HG02973 (cell line): Measurements from ENCODE around the gene E2F4.
A peak's percentile ranks its signal among the peaks of the same experiment; 100 is the strongest.

Experiments
- ATAC-seq: cut with Tn5 transposase; IDR thresholded peaks from one replicate; pipeline ENCODE4 v1.9.1; 2021; ENCODE audit warnings: moderate library complexity; ENCODE audit not compliant: unreplicated experiment

E2F4 gene

DNA sequence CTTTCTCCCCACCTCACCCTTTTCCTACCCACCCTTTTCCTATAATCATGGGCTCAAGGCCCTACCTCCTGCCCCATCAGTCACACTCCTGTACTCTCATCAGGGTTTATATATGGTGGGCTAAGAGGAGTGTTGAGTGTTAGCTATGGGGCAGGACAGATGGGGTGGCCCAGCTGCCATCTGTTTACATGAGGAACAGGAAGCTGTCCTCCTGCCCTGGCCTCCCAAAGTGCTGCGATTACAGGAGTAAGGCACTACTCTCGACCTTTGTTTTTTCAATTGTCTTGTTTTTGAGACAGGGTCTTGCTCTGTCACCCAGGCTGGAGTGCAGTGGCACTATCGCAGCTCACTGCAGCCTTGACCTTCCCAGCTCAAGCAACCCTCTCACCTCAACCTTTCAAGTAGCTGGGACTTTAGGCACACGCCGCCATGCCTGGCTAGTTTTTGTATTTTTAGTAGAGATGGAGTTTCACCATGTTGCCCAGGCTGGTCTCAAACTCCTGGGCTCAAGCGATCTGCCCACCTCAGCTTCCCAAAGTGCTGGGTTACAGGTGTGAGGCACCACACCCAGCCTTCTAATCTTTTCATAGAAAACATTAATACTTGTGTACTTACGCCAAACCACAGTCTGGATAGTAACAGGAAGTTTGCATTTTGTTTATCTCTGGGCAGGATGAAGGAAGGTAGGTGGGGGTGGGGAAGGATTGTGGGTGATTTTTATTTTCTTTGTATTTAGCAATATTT lies 33.9 kb upstream of the E2F4 start:
- no peak for ATAC-seq

DNA sequence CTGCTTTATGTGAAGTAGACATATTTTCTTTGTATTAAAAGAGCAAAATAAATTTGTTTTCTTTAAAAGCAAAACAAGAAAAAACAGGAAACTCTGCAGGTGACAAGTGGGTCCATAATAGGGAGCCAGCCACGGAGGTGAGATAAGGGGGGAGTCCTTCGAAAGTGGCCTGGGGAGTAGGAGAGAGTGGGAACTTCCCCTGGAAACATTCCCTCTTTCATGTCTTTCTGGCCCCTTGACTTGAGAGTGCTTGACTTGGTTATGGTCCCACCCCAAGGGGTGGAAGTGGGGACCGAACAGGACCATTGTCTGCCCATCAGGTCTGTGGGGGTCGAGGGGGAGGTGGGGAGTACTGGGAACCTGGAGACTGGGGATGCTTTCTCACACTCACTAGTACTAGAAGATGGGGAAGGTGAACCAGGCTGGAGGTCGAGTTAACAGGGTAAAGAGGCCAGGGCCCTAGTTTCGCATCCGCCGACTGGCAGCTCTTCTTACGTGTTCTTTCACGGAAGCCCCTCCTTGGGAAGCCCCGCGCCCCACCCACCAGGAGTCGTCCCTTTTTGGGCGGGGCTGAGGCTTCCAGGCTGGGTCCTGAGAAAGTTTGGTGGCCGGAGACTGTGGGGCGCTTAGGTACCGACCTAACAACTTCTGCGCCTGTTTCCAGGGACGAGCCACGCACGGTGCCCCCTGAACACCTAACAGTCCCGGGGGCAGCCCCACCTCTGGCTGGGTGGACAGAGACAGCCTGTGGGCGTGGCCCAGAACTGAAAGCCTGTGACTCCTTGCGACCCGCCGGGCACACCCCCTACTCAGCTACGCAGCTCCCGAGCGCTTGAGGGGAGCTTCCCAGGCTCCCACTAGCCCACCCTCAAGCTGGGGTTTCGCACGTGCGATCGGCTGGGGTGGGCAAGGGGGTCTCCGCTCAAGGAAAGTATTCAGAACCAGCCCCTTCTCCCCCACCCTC lies 33.0 kb upstream of the E2F4 start:
- peak; percentile 34 for ATAC-seq

DNA sequence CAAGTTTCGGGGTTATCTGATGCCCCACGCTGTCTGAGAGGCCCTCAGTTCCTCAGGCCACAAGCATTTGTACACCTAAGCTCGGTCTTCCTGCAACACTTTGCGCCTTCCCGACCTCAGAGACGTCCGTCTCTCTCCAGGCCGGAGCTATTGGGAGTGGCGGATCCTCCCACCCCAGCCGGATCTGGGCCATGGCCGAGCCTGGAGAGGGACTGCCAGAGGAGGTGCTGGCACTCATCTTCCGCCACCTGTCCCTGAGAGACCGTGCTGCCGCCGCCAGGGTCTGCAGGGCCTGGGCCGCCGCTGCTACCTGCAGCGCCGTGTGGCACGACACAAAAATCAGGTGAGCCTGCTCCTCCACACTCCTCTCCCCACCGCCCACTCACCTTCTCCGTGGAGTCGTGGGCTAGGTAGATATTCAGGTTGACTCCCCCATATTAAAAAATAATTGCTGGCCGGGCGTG lies 30.3 kb upstream of the E2F4 start:
- no peak for ATAC-seq

DNA sequence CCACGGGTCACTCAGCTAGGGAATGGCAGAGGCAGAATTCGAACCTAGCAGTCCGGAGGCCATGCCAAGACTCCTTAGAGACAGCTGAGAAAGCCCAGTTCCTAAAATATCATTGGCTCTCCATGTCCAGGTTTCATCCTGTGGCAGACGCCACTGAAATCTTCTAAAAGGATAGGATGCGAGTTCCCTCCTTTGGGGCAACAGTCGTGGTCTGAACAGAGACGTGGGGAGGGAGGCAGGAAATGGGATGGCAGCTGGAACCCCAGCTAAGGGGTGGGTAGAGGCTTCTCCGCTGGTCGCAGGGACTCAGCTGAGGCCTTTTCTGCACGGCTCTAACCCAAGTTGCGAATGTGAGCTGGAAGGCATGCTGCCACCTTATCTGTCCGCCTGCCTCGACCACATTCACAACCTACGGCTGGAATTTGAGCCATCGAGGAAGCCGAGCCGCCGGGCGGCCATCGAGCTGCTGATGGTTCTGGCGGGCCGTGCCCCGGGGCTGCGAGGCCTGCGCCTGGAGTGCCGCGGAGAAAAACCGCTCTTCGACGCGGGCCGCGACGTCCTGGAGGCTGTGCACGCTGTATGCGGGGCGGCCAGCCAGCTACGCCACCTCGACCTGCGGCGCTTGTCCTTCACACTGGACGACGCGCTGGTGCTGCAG lies 29.3 kb upstream of the E2F4 start:
- ATAC-seq, result no peak

DNA sequence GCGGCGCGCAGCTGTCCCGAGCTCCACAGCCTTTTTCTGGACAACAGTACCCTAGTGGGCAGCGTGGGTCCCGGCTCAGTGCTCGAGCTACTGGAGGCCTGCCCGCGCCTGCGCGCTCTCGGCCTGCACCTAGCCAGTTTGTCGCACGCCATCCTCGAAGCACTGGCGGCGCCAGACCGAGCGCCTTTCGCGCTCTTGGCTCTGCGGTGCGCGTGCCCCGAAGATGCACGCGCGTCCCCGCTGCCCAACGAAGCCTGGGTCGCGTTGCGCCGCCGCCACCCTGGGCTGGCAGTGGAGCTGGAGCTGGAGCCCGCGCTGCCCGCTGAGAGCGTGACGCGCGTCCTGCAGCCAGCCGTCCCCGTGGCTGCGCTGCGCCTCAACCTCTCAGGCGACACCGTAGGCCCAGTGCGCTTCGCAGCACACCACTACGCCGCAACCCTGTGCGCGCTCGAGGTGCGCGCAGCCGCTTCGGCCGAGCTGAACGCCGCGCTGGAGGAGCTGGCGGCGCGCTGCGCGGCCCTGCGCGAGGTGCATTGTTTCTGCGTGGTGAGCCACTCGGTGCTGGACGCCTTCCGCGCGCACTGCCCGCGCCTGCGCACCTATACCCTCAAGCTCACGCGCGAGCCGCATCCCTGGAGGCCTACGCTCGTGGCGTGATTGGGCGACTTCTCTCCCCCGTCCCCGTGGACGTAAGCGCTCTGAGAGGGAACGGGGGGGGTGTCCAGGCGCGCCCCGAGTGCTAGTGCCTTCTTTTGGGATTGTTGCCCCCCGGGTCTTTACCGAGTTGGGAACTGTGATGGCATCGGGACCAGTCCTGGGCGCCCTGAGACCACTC lies 28.6 kb upstream of the E2F4 start:
- ATAC-seq, result no peak

DNA sequence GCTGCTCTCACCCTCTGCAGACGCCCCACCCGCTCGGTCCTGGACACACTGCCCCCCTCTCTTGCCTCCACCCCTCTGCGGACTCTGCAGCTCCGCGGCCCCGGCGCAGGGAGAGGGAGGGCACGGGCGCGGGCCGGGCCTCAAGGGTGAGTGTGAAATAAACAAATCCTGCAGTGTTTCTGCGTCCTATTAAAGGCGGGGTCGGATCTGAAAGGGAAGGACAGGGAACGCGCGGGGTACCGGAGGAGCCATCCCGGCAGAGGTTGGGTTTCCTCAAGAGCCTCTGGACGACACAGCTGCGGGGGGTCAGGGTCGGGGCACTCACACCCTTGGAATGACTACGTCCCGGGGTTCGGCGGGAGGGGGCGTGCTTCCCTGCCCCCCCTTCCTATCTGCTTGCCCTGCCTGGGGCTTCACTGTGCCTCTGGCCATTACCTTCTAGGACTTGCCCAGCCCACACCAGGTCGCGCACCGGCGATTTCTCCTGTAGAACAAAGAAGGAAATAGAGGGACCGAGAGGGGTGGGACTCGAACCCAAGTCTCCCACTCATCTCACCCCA lies 27.9 kb upstream of the E2F4 start:
- ATAC-seq, result no peak

DNA sequence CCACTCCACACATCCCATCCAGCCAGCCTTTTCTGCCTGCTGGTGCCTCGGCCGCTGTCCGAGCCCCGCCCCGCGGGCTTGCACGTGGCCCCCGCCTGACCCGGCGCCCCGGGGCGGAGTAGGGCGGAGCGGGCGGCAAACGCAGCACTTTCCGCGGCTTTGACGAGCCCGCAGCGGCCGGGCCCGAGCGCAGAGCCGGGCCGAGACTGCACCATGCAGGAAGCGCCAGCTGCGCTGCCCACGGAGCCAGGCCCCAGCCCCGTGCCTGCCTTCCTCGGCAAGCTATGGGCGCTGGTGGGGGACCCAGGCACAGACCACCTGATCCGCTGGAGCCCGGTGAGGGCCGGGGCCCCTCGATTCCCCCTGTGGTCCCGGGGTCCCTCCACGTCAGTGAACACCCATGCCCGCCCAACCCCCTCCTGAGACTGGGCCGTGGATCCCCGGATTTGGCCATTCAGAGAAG lies 27.3 kb upstream of the E2F4 start, which contains the start of gene HSF4:
Gene HSF4, plus strand, starts transcription at position 147 of the 463 bp plus-strand sequence. Its CDS starts 67 bp downstream, at position 214.
- ATAC-seq, result no peak

DNA sequence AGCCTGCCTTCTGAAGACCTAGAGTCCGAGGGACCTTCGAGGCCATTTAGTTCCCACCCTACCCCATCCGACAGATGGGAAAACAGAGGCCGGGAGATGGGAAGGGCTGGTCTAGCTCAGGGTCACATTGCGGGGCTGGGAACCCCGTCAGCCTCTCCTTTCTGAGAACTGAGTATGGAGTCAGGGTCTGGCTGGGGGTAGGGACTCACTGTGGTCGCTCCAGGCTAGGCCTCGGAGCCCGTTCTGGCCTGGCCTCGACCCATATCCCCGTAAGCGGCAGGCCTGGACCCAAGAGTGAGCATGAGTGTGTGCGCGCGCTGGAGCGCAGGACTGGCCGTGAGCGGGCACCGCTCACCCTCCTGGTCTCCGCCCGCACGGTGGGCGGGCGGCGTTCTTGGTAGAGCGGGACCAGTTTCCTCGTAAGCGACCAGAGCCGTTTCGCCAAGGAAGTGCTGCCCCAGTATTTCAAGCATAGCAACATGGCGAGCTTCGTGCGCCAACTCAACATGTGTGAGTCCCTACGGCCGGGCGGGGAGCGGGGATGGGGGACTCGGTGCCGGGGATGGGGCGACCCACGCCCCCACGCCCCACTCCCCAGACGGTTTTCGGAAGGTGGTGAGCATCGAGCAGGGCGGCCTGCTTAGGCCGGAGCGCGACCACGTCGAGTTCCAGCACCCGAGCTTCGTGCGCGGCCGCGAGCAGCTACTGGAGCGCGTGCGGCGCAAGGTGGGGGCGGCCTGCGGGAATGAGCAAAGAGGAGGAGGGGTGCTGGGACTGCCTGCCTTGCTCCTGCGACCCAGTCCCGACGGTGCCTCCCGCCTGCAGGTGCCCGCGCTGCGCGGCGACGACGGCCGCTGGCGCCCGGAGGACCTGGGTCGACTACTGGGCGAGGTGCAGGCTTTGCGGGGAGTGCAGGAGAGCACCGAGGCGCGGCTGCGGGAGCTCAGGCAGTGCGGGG lies 26.6 kb upstream of the E2F4 start:
- no peak for ATAC-seq

DNA sequence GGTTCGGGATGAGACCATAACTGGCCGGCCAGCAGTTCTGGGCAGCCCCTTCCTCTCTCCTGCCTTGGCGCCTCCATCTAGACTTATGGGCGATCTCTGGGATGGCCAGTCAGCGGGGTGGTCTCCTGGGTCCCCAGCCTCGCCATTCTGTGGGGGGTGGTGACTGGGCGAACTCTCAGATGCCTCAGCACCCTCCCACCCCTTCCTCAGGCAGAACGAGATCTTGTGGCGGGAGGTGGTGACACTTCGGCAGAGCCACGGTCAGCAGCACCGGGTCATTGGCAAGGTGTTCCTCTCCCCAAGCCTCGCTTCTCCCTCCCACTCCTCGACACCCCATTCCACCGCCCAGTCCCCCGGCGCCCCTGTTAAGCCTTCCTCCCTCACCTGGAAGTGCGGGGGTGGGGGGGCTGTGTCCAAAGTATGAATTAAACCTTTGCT lies 25.8 kb upstream of the E2F4 start:
- ATAC-seq, result no peak

DNA sequence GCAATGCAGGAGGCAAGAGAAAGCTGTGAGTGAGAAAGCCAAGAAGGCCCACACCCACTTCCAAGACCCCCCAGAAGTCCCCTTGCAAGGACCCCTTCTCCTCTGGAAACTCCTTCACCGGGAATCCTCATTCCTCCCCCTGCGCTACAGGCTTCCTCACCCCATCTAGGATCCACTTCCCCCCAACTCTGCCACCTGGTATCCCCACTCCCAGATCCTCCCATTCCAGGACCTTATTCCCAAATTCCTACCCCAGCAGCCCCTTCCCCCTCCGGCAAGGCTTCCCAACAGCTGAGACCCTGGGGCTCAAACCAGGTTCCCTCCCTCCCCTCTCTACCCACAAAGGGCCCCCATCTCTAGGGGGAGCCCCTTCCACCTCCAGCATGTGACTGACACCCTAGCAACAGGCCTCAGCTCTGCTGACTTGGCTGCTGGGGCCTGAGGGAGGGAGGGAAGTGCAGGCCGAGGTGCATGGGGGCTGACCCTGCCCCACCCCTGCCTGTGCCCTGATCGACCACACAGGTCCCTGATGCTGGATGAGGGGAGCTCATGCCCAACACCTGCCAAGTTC lies 25.3 kb upstream of the E2F4 start:
- no peak for ATAC-seq

DNA sequence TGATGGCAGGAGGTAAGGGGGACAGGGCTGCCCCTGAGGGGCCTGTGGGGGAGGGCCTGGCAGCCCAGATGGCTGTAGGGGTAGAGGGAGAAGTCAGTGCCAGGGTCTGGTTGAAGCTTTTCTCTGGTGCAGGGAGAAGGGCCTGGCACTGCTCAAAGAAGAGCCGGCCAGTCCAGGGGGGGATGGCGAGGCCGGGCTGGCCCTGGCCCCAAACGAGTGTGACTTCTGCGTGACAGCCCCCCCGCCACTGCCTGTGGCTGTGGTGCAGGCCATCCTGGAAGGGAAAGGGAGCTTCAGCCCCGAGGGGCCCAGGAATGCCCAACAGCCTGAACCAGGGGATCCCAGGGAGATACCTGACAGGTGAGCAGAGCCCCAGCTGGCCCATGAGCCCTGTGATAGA lies 24.4 kb upstream of the E2F4 start:
- no peak for ATAC-seq

DNA sequence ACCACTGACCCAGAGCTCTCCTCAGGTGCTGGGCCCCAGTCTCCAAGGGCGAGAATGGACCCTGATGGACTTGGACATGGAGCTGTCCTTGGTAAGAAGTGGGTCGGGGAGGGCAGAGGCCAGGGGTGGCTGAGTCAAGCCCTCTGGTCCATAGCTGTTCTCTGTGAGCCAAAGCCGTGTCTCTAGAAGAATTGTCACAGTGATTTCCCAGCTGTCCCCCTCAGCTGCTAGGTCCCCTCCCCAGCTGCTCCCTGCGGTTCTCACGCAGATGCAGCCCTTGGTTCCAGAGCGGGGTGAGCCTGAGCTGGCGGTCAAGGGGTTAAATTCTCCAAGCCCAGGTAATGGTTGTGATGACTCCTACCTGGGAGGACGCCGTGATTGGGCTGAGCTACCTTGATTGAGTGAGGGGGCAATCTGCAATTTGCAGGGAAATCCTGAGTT lies 22.9 kb upstream of the E2F4 start:
- ATAC-seq, result no peak

DNA sequence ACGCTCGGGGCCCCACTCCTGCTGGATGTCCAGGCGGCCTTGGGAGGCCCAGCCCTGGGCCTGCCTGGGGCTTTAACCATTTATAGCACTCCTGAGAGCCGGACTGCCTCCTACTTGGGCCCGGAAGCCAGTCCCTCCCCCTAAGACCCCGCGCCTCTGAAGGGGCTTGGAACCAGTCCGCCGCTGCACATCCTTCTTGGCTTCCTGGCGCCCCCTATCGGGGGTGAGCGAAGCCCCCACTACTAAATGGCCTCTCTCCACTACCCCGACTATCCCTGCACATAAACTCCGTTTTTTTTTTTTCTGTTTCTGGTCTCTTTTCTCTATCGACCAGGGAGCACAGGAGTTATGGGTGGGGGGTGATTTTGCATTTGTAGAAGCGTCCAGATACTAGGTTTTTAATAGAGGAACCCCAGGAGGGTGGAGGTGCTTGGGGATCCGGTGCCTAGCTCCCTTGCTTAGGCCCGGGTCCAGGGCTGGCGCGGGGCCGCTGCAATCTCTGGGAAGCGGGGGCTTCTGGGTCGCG lies 22.2 kb upstream of the E2F4 start:
- no peak for ATAC-seq

DNA sequence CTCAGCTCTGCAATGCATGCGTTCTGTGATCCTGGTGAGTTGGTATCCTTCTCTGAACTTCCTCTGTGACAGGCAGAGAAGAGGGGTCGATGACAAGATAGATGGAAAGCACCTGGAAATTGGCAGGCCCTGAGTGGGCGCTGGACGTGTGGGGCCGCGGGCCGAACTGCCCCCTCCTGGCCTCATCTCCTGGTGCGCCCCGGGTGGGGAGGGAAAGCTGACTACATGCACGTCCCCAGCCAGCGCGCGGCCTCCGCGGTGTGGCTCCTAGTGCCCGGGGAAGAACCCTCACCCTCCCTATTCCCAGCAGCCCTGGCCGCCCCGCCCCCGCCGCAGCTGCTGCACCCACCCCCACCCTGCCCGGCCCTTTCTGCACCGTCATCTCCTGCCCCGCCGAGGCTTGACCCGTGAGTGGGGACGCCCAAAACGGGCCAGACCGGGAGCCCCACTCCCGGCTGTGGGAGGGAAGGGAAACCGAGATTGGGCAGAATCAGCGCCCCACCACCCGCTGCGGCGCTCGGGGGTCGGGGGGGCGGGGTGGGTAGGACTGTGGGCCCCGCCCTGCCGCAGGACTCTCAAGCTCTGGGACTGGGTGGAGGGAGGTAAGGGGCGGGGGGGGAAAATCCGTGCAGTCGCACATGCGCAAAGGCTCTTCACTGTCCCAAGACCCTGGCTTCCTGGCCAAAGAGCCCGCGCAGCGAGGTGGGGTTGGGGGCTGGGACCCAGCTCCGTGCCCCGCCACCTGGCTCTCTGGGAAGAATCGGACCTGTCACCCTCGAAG lies 21.6 kb upstream of the E2F4 start, which contains the start of gene NOL3:
Gene NOL3, plus strand, starts transcription at position 371 of the 781 bp plus-strand sequence.
- peak; percentile 29 for ATAC-seq

DNA sequence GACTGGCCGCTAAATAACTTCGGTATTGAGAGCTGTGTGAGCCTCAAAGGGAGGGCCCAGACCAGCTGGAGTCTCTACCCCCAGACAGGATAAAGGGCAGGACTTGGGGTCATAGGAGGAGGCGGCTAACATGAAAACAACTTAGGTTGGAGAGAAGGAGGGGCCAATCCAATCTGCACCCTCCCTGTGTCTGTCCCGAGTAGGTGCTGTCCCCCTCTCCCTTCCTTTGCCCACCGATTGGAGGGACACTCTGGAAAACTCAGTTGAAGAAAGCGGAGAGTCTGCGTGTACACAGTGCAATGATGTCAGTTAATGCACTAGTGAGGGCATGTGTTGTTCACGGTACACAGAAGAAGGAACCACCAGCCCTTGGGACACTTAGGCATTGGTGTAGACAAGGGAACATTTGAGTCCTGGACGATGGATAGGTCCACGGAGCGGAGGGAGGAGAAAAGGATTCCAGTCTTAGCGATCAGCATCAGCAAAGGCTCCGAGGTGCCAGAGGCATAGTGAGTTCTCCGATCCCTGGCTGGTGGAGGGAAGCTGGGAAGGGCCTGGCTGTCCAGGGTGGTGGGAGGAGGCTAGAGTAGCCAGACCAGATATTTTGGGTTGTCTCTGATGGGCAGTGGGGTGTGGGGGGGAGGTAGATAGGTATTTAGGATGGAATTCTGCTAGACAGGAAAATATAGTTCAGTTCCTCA lies 20.9 kb upstream of the E2F4 start:
- peak; percentile 5 for ATAC-seq

DNA sequence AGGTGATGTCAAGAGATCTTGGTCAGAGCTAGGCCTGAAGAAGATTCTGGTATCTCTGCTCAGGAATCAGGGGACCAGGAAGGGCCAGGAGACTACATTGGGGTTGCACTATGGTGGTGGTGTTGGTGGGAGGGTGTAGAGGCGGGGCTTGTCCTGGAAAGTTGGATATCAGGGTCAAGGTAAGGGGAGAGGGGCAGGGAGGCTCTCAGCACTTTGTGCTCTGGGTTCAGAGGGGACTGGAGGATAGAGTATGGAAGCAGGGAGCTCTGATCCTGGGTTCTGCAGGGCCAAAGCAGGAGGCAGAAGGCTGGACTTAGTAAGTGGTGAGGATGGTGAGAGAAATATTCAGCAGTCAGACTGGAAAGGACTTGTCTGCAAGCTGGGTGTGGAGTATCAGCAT lies 18.6 kb upstream of the E2F4 start:
- ATAC-seq, result no peak
